Activated naive CD4-positive, alpha-beta T cell treated with anti-CD3 and anti-CD28 coated beads, Interleukin-2, amount 50 U/mL, for 72 hours (primary cell): Measurements from ENCODE around the gene CALHM3. TPM values are rescaled to one million over a fixed set of nuclear protein-coding genes. Genes with fewer than 3 reads are reported as not detected.
A peak's percentile ranks its signal among the peaks of the same experiment; 100 is the strongest.
"Not testable (repeated sequence)": the region's sequence is repeated elsewhere in the genome, so short reads cannot be mapped to it uniquely, and the experiment has no call there.

ENCODE experiments used
- ATAC-seq, 2 donors: fragments of 150-1000 bp; cut with Tn5 transposase; 2 replicates each; pipeline ENCODE4 v1.10.0; 2021; ENCODE audit warnings: mild to moderate bottlenecking in 2 of 2, moderate library complexity in 2 of 2
- DNase-seq, 2 donors: peaks; one replicate each; pipeline ENCODE4 v3.0.0; 2021 to 2022; ENCODE audit warnings: low spot score in 2 of 2
- H3K27ac Mint-ChIP-seq, 2 donors: one replicate each; pipeline ENCODE4 v1.8.0; 2022; ENCODE audit warnings: mild to moderate bottlenecking in 2 of 2, mixed read lengths in 2 of 2
- H3K36me3 Mint-ChIP-seq, 2 donors: one replicate each; pipeline ENCODE4 v1.8.0; 2022; ENCODE audit warnings: mixed read lengths in 2 of 2
- H3K9me3 Mint-ChIP-seq, 2 donors: one replicate each; pipeline ENCODE4 v1.8.0; 2022; ENCODE audit warnings: mixed read lengths in 2 of 2
- total RNA-seq, 2 donors: library from RNA; stranded (reverse); gene quantifications; one replicate each; pipeline ENCODE4 v1.2.3, GENCODE V29; 2022

Gene CALHM3
- total RNA-seq, 2 donors from 2014 or later = not detected

DNA sequence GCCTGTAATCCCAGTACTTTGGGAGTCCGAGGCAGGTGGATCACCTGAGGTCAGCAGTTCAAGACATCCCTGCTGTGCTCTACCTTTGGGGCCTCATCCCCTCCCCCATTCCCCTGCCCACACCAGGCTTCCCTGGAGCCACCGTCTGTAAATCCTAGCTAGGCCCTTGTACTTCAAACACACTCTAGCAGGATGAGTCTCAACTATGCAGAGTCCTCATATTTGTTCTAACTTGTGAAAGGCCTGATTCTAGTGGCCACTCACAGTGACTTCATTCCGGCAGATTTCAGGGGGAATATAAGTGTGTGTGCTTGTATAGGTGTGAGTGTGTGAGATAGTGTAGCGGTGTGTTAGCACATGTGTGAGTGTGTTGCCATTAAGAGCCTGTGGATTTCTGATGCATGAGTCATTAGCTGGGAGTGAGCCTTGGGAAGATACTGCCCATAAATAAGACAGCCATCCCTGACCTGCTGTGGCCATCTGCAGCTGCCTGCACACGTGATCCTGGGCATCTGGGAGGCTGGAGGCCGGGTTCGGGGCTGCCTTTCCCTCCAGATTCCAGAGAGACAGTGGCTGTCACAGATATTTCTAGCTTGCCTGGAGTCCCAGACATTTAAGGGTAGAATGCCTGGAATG lies 12.8 kb upstream of the CALHM3 start:
- peaks cover 0 to 4% of the 10 kb centered on the region in 2 donors for H3K36me3 Mint-ChIP-seq
- DNase-seq (no peak), ATAC-seq (no peak)
- H3K27ac Mint-ChIP-seq = peak overlapping the region in 1 of 2 donors; percentile 19
- H3K9me3 Mint-ChIP-seq = no peaks in the 10 kb centered on the region

DNA sequence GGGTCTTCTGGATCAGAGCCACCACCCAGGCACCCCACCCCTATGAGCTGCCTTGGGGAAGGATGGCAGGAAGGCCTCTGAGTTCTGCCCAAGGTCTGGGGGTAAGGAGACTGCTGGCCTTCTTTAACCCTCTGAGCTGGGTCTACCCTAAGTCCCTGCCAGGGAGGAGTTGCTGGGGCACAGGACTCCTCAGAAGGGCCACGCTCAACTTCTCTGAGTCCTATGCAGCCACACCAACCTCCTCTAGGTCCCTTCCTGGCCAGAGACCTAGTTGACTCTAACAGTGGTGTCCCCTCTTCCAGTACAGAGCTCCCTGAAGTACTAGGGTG lies 11.9 kb upstream of the CALHM3 start:
- ATAC-seq = peak in 1 of 2 donors; percentile 46
- DNase-seq = no peak

DNA sequence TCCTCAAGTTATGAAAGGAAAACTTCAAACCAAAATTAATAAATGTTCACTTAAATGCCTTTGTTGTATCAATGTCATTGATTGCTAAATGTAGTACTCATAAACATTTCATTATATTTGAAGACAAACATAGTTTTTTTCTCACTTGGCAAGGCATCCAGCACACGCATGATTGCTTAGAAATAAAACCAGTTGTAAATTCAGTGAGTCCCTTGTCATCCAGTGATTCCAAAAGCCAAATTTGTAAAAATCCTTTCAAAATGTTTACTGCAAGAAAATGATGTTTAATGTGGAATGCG lies 8.3 kb upstream of the CALHM3 start:
- no peak for ATAC-seq

More for the DNA sequence above, 11.9 kb upstream of the CALHM3 start:
- no peaks in the 10 kb centered on the region for H3K9me3 Mint-ChIP-seq
- H3K27ac Mint-ChIP-seq = peak overlapping the region in 1 of 2 donors; percentile 19
- peaks cover 0 to 4% of the 10 kb centered on the region in 2 donors for H3K36me3 Mint-ChIP-seq

DNA sequence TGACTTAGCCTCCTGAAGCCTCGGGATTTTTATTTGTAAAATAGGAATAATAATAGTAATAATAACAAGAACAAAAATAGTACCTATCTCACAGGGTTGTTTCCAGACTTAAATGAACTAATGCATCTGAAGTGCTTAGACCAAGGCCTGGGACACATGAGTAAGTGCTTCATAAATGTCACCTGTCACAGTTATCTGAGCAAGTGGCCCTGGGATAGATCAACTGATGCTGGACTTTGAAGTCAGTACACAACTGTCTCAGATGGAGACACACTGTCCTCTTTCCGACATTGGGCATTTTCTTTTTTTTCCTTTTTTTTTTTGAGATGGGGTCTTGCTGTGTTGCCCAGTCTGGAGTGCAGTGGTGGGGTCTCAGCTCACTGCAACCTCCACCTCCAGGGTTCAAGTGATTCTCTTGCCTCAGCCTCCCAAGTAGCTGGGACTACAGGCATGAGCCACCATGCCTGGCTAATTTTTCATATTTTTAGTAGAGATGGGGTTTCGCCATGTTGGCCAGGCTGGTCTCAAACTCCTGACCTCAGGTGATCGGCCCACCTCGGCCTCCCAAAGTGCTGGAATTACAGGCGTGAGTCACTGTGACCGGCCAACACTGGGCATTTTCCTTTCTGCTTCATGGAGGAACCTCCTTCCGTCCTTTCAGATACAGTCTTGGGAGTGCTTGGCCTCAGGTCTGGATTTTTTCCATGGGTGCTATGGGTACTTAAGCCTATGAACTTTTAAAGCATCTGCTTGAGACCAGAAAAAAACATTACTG lies 7.8 kb upstream of the CALHM3 start:
- not testable (repeated sequence) for DNase-seq, H3K9me3 Mint-ChIP-seq, H3K36me3 Mint-ChIP-seq, H3K27ac Mint-ChIP-seq, ATAC-seq

More for the DNA sequence above, 8.3 kb upstream of the CALHM3 start:
- no peaks in the 10 kb centered on the region for H3K36me3 Mint-ChIP-seq
- no peak for DNase-seq
- H3K27ac Mint-ChIP-seq = no peak overlapping the region
- no peaks in the 10 kb centered on the region for H3K9me3 Mint-ChIP-seq

DNA sequence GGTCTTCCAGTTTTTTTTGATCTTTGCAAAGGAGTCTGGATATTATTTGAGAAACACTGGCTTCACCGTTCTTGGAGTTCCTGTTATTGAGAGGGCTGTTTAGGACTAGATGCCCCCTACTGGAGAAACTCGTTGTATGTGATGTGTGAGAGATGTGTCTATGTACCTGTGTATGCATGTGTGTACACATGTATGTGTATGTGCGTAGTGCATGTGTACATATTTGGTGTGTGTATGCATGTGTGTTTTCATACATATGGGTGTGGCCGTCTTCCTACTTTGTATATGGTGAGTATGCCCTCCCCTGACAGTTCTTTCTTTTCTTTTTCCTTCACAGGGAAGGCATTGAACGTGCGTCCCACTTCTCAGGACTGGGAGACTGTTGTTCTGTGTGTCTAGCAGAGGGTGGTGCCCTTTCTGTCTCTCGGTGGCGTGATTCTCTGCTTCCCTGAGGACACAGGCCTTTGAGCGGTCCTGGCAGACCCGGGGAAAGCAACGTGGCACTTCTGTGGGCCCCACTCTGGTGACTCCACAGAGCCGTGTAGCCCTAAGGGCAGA lies 3.0 kb upstream of the CALHM3 start:
- H3K27ac Mint-ChIP-seq = no peak overlapping the region
- H3K36me3 Mint-ChIP-seq = no peaks in the 10 kb centered on the region
- H3K9me3 Mint-ChIP-seq = no peaks in the 10 kb centered on the region
- DNase-seq (no peak), ATAC-seq (peak; percentile 82 to 85)

DNA sequence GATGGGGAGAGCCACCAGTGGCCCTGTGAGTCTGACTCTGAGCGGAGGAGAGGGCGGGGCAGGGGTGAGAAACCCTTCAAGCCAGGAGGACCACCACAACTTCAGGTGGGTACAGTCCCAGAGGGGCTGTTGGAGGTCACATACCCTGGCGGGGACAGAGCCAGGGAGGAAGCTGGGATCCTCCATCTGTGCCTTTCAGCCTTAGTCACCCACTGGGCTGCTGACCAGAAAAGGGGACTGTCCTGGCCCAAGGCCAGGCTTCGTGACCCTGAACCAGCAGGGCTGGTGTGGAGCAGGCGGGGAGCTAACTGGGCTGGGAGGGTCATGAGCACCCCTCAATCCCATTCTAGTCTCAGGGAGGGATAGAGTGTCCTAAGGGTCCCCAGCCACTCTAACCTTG lies 1.5 kb upstream of the CALHM3 start:
- ATAC-seq (no peak), DNase-seq (no peak)
- peak overlapping the region in 1 of 2 donors; percentile 65 for H3K27ac Mint-ChIP-seq
- H3K36me3 Mint-ChIP-seq = no peaks in the 10 kb centered on the region
- H3K9me3 Mint-ChIP-seq = no peaks in the 10 kb centered on the region

DNA sequence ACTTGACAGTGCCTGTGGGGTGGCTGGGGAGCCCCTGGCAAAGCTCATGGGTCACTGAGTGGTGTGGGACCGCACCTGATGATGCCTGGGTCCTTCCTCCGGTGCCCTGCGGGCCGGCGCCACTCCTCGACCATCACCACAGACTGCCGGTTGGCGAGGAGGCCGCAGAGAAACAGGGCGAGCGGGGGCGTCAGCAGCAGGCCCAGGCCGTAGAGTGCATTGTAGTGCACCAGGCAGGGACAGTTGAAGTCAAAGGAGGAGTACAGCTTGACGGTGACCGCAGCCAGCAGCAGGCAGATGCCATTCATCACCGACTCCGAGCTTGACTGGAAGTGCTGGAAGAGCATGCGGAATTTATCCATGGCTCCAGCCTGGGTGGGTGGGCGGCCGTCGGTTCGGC lies 369 bp downstream of the CALHM3 start:
- no peaks in the 10 kb centered on the region for H3K9me3 Mint-ChIP-seq
- H3K36me3 Mint-ChIP-seq = no peaks in the 10 kb centered on the region
- peak overlapping the region in 1 of 2 donors; percentile 61 for H3K27ac Mint-ChIP-seq
- DNase-seq (no peak), ATAC-seq (no peak)

DNA sequence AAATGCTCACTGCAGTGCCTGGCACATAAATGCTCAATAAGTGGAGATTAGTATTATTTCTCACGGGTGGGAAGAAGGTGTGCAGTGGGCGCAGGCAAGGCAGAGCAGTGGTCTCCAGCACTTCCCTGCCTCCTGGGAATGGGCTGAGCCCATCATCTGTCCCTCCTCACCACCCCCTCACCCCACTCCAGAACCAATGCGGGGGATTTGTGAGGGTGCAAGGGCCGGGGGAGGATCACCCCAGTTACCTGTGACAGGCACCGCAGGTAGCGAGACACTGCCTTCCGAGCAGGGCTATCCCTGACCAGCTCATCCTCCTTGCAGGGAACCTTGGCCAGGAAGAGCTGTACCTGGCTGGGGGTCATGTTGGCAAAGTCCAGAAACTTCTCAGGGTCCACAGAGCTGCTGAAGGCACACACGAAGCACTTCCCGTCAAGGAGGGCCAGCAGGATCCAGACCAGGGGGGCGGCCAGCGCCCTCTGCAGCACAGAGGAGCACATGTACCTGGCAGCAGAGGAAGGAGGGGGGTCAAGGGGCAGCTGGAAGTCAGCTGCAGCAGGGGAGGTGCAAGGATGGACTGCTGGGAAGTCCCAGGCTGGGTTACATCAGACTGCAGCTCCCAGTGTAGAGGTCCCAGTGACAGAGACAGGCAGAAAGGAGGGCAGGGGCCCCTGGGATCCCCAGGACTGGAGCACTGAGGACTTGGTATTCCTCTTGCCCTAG lies 2.8 kb downstream of the CALHM3 start:
- no peak overlapping the region for H3K27ac Mint-ChIP-seq
- ATAC-seq = peak; percentile 33 to 56

DNA sequence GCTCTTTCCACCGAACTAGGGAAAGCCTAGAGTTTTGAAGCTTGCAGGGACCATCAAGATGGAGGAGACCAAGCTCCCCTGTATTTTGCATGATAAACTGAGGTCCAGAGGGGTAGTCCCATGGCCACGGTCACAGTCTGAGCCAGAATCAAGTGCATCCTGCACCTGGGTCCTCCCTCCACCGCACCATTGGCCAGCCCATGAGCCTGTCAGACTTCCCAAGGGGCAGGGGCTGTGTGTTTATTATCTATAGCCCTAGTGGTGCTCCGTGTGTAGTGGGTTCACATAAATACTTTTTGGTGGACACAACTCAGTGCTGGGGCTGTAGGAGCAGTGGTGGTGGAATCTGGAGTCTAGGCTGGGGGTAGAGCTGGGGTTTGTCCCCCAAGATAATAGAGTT lies 3.6 kb downstream of the CALHM3 start:
- DNase-seq (no peak), ATAC-seq (no peak)
- no peak overlapping the region for H3K27ac Mint-ChIP-seq
- no peaks in the 10 kb centered on the region for H3K36me3 Mint-ChIP-seq
- H3K9me3 Mint-ChIP-seq = no peaks in the 10 kb centered on the region

More for the DNA sequence above, 2.8 kb downstream of the CALHM3 start:
- no peaks in the 10 kb centered on the region for H3K36me3 Mint-ChIP-seq
- no peaks in the 10 kb centered on the region for H3K9me3 Mint-ChIP-seq
- no peak for DNase-seq

DNA sequence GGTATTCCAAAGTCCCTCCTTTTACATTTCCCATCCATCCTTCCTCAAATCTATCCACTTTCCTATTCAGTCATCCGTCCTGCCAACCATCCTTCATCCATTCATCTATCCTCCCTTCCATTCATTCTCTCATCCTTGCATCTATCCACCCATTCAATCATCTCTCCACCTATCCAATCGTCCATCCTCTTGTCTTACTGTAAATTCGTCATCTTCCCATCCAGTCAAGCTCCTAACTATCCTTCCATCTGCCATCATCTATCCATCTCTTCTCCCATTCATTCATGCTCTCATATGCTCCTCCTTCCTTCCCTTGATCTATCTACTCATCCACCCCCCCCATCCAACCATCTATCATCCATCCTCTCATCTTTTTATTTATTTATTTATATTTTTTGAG lies 5.0 kb downstream of the CALHM3 start:
- no peaks in the 10 kb centered on the region for H3K36me3 Mint-ChIP-seq
- peaks cover 0 to 5% of the 10 kb centered on the region in 2 donors for H3K9me3 Mint-ChIP-seq
- ATAC-seq (no peak), DNase-seq (no peak)
- no peak overlapping the region for H3K27ac Mint-ChIP-seq

DNA sequence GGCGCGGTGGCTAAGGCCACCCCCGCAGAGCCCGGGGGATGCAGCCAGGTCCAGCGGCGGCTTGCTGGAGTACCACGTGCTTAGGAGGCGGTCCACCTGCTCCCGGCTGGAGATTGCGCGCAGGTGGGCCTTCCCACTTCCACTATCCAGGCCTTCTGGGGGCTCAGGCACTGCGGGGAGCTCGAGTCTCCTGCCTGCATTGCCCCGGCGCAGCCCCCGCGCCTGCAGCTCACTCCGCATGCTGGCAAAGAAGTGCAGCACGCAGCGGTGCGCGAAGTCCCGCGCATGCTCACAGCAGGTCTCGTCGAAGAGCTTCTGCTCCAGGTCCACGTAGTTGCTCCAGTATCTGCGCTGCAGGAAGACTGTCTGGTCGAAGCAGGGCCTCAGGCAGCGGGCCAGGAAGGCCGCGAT lies 5.8 kb downstream of the CALHM3 start:
- Mint-ChIP-seq H3K27ac (no peak overlapping the region), H3K36me3 (no peaks in the 10 kb centered on the region), H3K9me3 (peaks cover 0 to 5% of the 10 kb centered on the region in 2 donors)
- DNase-seq = no peak
- ATAC-seq = no peak

DNA sequence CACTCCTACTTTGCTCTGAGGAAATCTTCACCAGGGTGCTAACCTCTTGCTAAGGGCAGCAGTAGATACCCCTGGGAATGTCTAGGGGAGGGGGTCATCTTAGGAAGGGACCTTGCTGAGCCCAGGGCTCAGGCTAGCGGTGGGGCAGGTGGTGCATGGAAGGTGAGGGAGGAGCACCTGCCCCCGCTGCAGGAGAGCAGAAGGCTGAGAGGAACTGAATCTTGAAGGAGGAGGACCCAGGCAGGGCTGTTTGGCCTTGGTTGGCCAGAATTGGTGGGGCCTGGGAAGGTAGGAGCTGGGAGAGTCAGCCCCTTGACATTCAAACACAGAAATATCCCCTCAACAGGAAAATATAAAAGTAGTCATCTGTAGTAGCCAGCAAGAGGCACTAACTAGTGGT lies 7.0 kb downstream of the CALHM3 start:
- peak overlapping the region; percentile 20 to 53 for H3K27ac Mint-ChIP-seq
- DNase-seq (no peak), ATAC-seq (no peak)
- H3K9me3 Mint-ChIP-seq = peaks cover 0 to 5% of the 10 kb centered on the region in 2 donors
- H3K36me3 Mint-ChIP-seq = no peaks in the 10 kb centered on the region

DNA sequence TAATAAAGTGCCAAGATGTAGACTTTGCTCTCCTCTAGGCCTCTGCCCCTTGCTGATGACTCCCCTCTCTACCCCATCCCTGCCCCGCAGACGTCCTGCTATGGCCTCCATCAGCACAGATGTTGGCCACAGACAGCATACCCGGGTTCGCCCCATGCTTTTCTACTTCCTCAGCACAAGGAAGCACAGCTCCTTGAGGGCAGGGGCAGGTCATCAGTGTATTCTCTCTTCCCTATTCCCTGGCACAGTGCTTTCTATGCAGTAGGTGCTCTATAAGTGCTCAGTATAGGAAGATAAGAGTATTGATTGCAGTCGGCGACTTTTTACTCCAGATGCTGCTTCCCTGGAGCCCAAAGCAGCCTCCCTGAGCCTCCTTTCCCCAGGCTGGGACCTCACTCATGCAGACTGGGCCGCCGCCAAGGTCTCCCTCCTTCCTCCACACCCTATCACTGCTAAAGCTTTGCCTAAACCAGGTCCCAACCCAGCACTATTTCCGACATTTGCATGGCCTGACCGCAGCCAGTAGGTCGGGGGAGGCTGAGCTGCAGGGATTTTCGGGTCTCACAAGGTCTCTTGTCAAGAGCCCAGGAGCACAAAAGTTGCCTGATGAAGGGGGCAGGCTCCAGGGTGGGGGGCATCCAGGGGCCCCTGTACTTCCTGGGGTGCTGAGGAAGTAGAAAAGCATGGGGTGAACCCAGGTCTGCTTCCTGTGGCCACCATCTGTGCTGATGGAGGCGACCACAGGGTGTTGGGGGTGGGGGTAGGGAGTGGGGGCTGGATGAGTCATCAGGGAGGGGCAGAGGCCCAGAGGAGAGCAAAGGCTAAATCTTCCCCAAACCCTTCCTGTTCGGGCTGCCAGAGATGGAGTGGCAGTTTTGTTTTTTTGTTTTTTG lies 8.0 kb downstream of the CALHM3 start:
- H3K27ac Mint-ChIP-seq = peak overlapping the region; percentile 1 to 40
- DNase-seq (peak; percentile 45 to 69), ATAC-seq (peak; percentile 85 to 91)
- H3K9me3 Mint-ChIP-seq = peaks cover 0 to 5% of the 10 kb centered on the region in 2 donors
- no peaks in the 10 kb centered on the region for H3K36me3 Mint-ChIP-seq

DNA sequence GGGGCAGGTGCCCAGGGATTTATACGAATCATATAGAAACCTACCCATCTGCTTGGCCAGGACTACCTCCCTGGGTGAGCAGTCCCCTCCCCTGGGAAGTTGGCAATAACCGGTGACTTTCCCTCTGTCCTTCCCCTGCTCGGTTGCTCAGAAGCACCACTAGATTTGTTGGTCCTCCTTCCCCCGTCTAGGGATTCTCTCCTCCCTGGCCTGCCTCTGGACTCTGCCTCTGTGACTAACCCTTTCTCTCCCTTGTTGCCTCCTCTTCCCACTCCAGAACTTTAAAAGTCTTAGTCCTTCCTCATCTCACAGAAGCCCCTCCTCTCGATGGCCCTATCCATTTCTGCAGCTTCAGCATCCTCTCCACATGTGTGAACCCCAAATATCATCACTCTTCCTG lies 9.8 kb downstream of the CALHM3 start:
- ATAC-seq = no peak
- no peaks in the 10 kb centered on the region for H3K36me3 Mint-ChIP-seq

DNA sequence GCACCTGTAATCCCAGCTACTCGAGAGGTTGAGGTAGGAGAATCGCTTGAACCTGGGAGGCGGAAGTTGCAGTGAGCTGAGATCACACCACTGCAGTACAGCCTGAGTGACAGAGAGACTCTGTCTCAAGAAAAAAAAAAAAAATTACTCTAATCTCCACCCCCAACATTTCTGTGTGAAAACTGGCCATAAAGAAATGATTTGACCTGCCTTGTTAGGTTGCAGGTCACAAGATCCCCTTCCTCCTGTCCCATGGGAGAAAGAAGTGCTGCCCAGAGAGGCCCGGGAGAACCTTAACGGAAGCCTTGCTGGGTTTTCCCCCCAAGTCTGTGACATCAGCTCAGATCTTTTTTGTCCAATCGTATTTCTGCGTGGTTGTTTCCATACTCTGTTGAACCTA lies 11.6 kb downstream of the CALHM3 start:
- H3K9me3 Mint-ChIP-seq = peaks cover 0 to 5% of the 10 kb centered on the region in 2 donors
- H3K36me3 Mint-ChIP-seq = no peaks in the 10 kb centered on the region
- ATAC-seq = no peak
- no peak overlapping the region for H3K27ac Mint-ChIP-seq
- no peak for DNase-seq

More for the DNA sequence above, 9.8 kb downstream of the CALHM3 start:
- no peak for DNase-seq
- H3K27ac Mint-ChIP-seq = no peak overlapping the region
- H3K9me3 Mint-ChIP-seq = peaks cover 0 to 5% of the 10 kb centered on the region in 2 donors

DNA sequence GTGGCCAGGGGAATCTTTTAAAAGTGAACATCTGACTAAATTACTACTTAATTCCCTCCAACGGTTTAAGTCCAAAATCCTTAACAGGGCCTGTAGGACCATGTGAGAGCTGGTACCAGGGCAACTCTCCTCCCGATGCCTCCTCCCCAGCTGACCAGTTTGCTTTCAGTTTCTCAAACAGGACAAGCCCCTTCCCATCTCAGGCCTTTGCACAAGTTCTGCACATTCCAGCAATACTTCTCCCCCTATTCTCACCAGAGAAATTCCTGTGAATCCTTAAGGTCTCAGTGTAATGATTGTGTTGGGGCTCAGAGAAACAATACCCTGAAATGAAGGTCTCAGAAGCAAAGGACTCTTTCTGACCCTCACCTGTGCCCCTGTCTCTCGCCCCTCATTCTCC lies 12.3 kb downstream of the CALHM3 start:
- no peak for ATAC-seq
- peak overlapping the region in 1 of 2 donors; percentile 25 for H3K27ac Mint-ChIP-seq

More for the DNA sequence above, 12.3 kb downstream of the CALHM3 start:
- Mint-ChIP-seq H3K36me3 (no peaks in the 10 kb centered on the region), H3K9me3 (peaks cover 0 to 5% of the 10 kb centered on the region in 2 donors)
- DNase-seq = no peak
